Loucy (cell line): ENCODE data around the gene FAT1.

ENCODE experiments used
- CTCF ChIP-seq: fragments of 200-600 bp; sonication (generic); conservative IDR thresholded peaks from 2 replicates; pipeline ENCODE4 v1.5.1; 2014; ENCODE audit warnings: mild to moderate bottlenecking, antibody characterized with exemption, low read length
- EZH2phosphoT487 ChIP-seq: fragments of 200-600 bp; IDR thresholded peaks from 2 replicates; pipeline ENCODE4 v1.6.1; 2018; ENCODE audit warnings: antibody characterized with exemption, mild to moderate bottlenecking, moderate library complexity, borderline replicate concordance

GRCh38 chr4:186761393-186761792 lies 37.7 kb upstream of the FAT1 start:
- TF ChIP-seq CTCF (no peak), EZH2phosphoT487 (no peak)
